Mesenchymal stem cell (in vitro differentiated cells and primary cell): ENCODE data around the gene AASDH. TPM values are rescaled to one million over a fixed set of nuclear protein-coding genes. Genes with fewer than 3 reads are reported as not detected.
A peak's percentile ranks its signal among the peaks of the same experiment; 100 is the strongest.

ENCODE experiments used
- DNase-seq: peaks from one replicate; pipeline ENCODE4 v3.0.0-alpha.2; 2013
- H2AFZ ChIP-seq: one replicate; pipeline ENCODE4 v1.6.1; 2013; ENCODE audit warnings: low read depth, mild to moderate bottlenecking, control low read depth, inconsistent platforms, low read length, moderate library complexity
- H2AK5ac ChIP-seq: 2 replicates; pipeline ENCODE4 v1.6.1; 2013; ENCODE audit warnings: low read length, moderate library complexity, mild to moderate bottlenecking, inconsistent platforms; ENCODE audit not compliant: severe bottlenecking
- H2BK120ac ChIP-seq: one replicate; pipeline ENCODE4 v1.6.1; 2013; ENCODE audit warnings: low read depth, mild to moderate bottlenecking, inconsistent platforms, low read length, moderate library complexity
- H2BK12ac ChIP-seq, 2 experiments: one replicate each; pipeline ENCODE4 v1.6.1; 2013; ENCODE audit warnings: inconsistent platforms in 2 of 2, low read length in 2 of 2, mild to moderate bottlenecking in 2 of 2, moderate library complexity in 2 of 2, control low read depth in 1 of 2
- H2BK15ac ChIP-seq: one replicate; pipeline ENCODE4 v1.6.1; 2013; ENCODE audit warnings: mild to moderate bottlenecking, low read depth, inconsistent platforms; ENCODE audit not compliant: poor library complexity, severe bottlenecking
- H2BK5ac ChIP-seq: 2 replicates; pipeline ENCODE4 v1.6.1; 2013; ENCODE audit warnings: low read depth, mild to moderate bottlenecking, low read length, control low read depth, inconsistent platforms; ENCODE audit not compliant: poor library complexity, severe bottlenecking
- H3K14ac ChIP-seq, 2 experiments: one replicate each; pipeline ENCODE4 v1.6.1; 2013; ENCODE audit warnings: inconsistent platforms in 2 of 2, low read length in 2 of 2, control low read depth in 1 of 2, mild to moderate bottlenecking in 1 of 2, moderate library complexity in 1 of 2
- H3K18ac ChIP-seq, 2 experiments: one replicate each; pipeline ENCODE4 v1.6.1; 2013; ENCODE audit warnings: inconsistent platforms in 2 of 2, low read length in 2 of 2, control low read depth in 1 of 2, low read depth in 1 of 2, mild to moderate bottlenecking in 1 of 2
- H3K23ac ChIP-seq, 2 experiments: one replicate each; pipeline ENCODE4 v1.6.1; 2013; ENCODE audit warnings: inconsistent platforms in 2 of 2, low read length in 2 of 2, mild to moderate bottlenecking in 2 of 2, moderate library complexity in 2 of 2, control low read depth in 1 of 2
- H3K27ac ChIP-seq: 2 replicates; pipeline ENCODE4 v1.5.1; 2013; ENCODE audit warnings: mild to moderate bottlenecking, moderate library complexity, low read length, control low read depth, inconsistent platforms; ENCODE audit not compliant: poor library complexity, severe bottlenecking
- H3K27me3 ChIP-seq, 2 experiments: 2 replicates each; pipeline versions ENCODE4 v1.6.1 to v1.7.0; 2013; ENCODE audit warnings: low read length in 2 of 2, mild to moderate bottlenecking in 2 of 2, moderate library complexity in 2 of 2, control low read depth in 1 of 2, inconsistent platforms in 1 of 2; ENCODE audit not compliant: control insufficient read depth in 1 of 2, insufficient read depth in 1 of 2
- H3K36me3 ChIP-seq, 2 experiments: 2 replicates each; pipeline versions ENCODE4 v1.6.1 to v1.7.0; 2013; ENCODE audit warnings: low read length in 2 of 2, control low read depth in 1 of 2, inconsistent platforms in 1 of 2, low read depth in 1 of 2, mild to moderate bottlenecking in 1 of 2; ENCODE audit not compliant: insufficient read depth in 2 of 2, control insufficient read depth in 1 of 2
- H3K4ac ChIP-seq, 2 experiments: one replicate each; pipeline ENCODE4 v1.6.1; 2013; ENCODE audit warnings: inconsistent platforms in 2 of 2, low read length in 2 of 2, mild to moderate bottlenecking in 2 of 2, moderate library complexity in 2 of 2, control low read depth in 1 of 2, low read depth in 1 of 2
- H3K4me1 ChIP-seq: 2 replicates; pipeline ENCODE4 v1.6.1; 2013; ENCODE audit warnings: low read depth, low read length, control low read depth; ENCODE audit not compliant: control insufficient read depth, insufficient read depth
- H3K4me2 ChIP-seq: 2 replicates; pipeline ENCODE4 v1.6.1; 2013; ENCODE audit warnings: low read length, mild to moderate bottlenecking, inconsistent platforms; ENCODE audit not compliant: poor library complexity, severe bottlenecking
- H3K4me3 ChIP-seq, 2 experiments: 2 replicates each; pipeline versions ENCODE4 v1.5.1 to v1.7.0; 2013; ENCODE audit warnings: low read length in 2 of 2, mild to moderate bottlenecking in 2 of 2, control low read depth in 1 of 2, low read depth in 1 of 2; ENCODE audit not compliant: insufficient read depth in 1 of 2
- H3K79me1 ChIP-seq: replicated peaks from 2 replicates; pipeline ENCODE4 v1.6.1; 2013; ENCODE audit warnings: mild to moderate bottlenecking, control low read depth, low read length, inconsistent platforms; ENCODE audit not compliant: poor library complexity, severe bottlenecking
- H3K9ac ChIP-seq: 2 replicates; pipeline ENCODE4 v1.7.0; 2013; ENCODE audit warnings: mild to moderate bottlenecking, low read length, moderate library complexity
- H3K9me3 ChIP-seq: 2 replicates; pipeline ENCODE4 v1.7.0; 2013; ENCODE audit warnings: mild to moderate bottlenecking, low read length; ENCODE audit not compliant: control insufficient read depth
- H4K8ac ChIP-seq: one replicate; pipeline ENCODE4 v1.6.1; 2013; ENCODE audit warnings: inconsistent platforms, mild to moderate bottlenecking, low read length, moderate library complexity
- H4K91ac ChIP-seq: one replicate; pipeline ENCODE4 v1.6.1; 2013; ENCODE audit warnings: mild to moderate bottlenecking, low read length, inconsistent platforms
- WGBS: methylation state at CpG from one replicate; pipeline ENCODE4 v1.1.7; 2013; ENCODE audit warnings: mixed read lengths; 5-methylcytosine and 5-hydroxymethylcytosine counted together
- small RNA-seq: library from polyadenylated mRNA; stranded (forward); fragments of <200 nt; extraction: miRNeasy Mini kit (QIAGEN cat#:217004); gene quantifications from one replicate; pipeline ENCODE3, GENCODE V24; 2013; ENCODE audit warnings: low read depth

Gene AASDH

GRCh38 chr4:56293121-56293520 is 94.2 kb downstream of the AASDH start:
- no peak overlapping the region for H2AK5ac ChIP-seq
- H4K91ac ChIP-seq: no peak overlapping the region
- no peaks in the 10 kb centered on the region for H3K79me1 ChIP-seq
- no peak for DNase-seq
- no peak overlapping the region for H3K9ac ChIP-seq
- H2BK5ac ChIP-seq: no peak overlapping the region
- H3K4me3 ChIP-seq: no peak overlapping the region
- no peak overlapping the region for H2BK120ac ChIP-seq
- no peak overlapping the region for H2AFZ ChIP-seq
- no peak overlapping the region for H3K27ac ChIP-seq
- no peak overlapping the region for H2BK15ac ChIP-seq
- no peak overlapping the region for H3K23ac ChIP-seq
- H3K36me3 ChIP-seq: no peaks in the 10 kb centered on the region
- no peak overlapping the region for H3K4me2 ChIP-seq
- peaks cover 7% of the 10 kb centered on the region for H3K9me3 ChIP-seq
- H3K27me3 ChIP-seq: no peaks in the 10 kb centered on the region
- no peak overlapping the region for H3K4ac ChIP-seq
- H3K14ac ChIP-seq: no peak overlapping the region
- H4K8ac ChIP-seq: no peak overlapping the region
- H2BK12ac ChIP-seq: no peak overlapping the region
- peaks cover 3% of the 10 kb centered on the region for H3K4me1 ChIP-seq
- H3K18ac ChIP-seq: no peak overlapping the region

GRCh38 chr4:56289934-56290333 is 97.4 kb downstream of the AASDH start:
- WGBS: 91% methylated on average over 3 of the region's 5 CpGs

GRCh38 chr4:56288663-56289062 is 98.6 kb downstream of the AASDH start:
- DNase-seq: no peak
- no peak overlapping the region for H2BK12ac ChIP-seq
- H2BK15ac ChIP-seq: no peak overlapping the region
- no peaks in the 10 kb centered on the region for H3K79me1 ChIP-seq
- whole genome bisulfite sequencing: 84% methylated on average over 2 of the region's 3 CpGs
- H4K8ac ChIP-seq: no peak overlapping the region
- no peak overlapping the region for H3K23ac ChIP-seq
- no peak overlapping the region for H2AFZ ChIP-seq
- H2BK120ac ChIP-seq: no peak overlapping the region
- H4K91ac ChIP-seq: no peak overlapping the region
- H2AK5ac ChIP-seq: no peak overlapping the region
- H3K9me3 ChIP-seq: peaks cover 7% of the 10 kb centered on the region
- no peak overlapping the region for H3K18ac ChIP-seq
- no peaks in the 10 kb centered on the region for H3K36me3 ChIP-seq
- no peaks in the 10 kb centered on the region for H3K4me1 ChIP-seq
- H3K27me3 ChIP-seq: no peaks in the 10 kb centered on the region
- no peak overlapping the region for H3K4me2 ChIP-seq
- H2BK5ac ChIP-seq: no peak overlapping the region
- H3K4ac ChIP-seq: no peak overlapping the region
- no peak overlapping the region for H3K27ac ChIP-seq
- no peak overlapping the region for H3K4me3 ChIP-seq
- H3K14ac ChIP-seq: no peak overlapping the region
- no peak overlapping the region for H3K9ac ChIP-seq

More at GRCh38 chr4:56289934-56290333, 97.4 kb downstream of the AASDH start:
- H3K4me3 ChIP-seq: peak overlapping the region in 1 of 2 experiments; percentile 56
- no peak overlapping the region for H2BK12ac ChIP-seq
- H2BK5ac ChIP-seq: no peak overlapping the region
- H3K4me2 ChIP-seq: no peak overlapping the region
- no peak overlapping the region for H4K91ac ChIP-seq
- H4K8ac ChIP-seq: no peak overlapping the region
- no peaks in the 10 kb centered on the region for H3K27me3 ChIP-seq
- no peak overlapping the region for H2BK120ac ChIP-seq
- peaks cover 7% of the 10 kb centered on the region for H3K9me3 ChIP-seq
- H3K4me1 ChIP-seq: no peaks in the 10 kb centered on the region
- H3K27ac ChIP-seq: no peak overlapping the region
- no peak overlapping the region for H2AFZ ChIP-seq
- H2AK5ac ChIP-seq: no peak overlapping the region
- H3K79me1 ChIP-seq: no peaks in the 10 kb centered on the region
- no peak overlapping the region for H3K14ac ChIP-seq
- no peak for DNase-seq
- H3K18ac ChIP-seq: no peak overlapping the region
- H3K36me3 ChIP-seq: no peaks in the 10 kb centered on the region
- H3K9ac ChIP-seq: peak overlapping the region; percentile 46
- H2BK15ac ChIP-seq: no peak overlapping the region
- H3K4ac ChIP-seq: no peak overlapping the region
- H3K23ac ChIP-seq: no peak overlapping the region

Small RNA genes lying within 50 kb of the gene (small RNA-seq; reads per million reads assigned to genes)
- gene RNU6-197P: not detected
